Measurements from ENCODE around the gene CCDC136.

The CCDC136 gene

DNA sequence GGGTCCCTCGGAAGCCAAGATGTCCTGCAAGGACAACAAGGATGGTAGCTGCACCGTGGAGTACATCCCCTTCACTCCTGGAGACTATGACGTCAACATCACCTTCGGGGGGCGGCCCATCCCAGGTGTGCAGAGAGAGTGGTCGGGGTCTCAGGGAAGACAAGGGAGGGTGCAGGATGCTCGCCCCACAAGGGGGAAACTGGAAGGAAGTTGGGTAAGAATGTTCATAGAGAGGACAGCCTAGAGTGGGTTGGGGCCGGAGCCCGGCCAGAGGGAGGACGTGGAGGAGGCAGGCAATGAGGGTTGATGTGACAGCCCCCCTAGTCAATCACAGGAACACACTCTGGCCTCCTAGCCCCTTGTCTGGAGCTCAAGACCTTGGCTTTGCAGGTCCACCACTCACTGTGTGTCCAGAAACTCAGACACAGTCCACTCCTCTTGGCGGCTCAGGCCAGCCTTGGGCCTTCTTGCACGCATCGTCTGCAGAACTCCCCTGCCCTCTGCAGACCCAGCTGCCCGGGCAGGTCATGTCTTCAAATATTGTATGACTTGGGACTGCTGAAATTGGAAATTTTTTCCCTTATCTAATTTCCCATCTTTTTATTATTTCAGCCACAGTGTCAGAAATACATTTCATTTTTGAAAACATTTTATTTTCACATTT is 55.1 kb downstream of the CCDC136 start:
- no peak for DNase-seq

DNA sequence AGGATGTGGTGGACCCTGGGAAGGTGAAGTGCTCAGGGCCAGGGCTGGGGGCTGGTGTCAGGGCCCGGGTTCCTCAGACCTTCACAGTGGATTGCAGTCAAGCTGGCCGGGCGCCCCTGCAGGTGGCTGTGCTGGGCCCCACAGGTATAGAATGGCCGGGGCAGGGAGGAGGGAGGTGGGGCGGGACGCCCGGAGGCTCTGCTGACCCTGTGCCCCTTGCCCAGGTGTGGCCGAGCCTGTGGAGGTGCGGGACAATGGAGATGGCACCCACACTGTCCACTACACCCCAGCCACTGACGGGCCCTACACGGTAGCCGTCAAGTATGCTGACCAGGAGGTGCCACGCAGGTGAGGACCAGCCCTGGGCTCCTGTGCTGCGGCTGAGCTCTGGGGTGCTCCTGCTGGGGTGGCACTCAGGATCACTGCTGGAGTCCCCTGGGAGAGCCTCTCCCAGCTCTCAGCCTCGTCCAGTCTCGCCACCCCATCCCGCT is 56.0 kb downstream of the CCDC136 start:
- no peak for DNase-seq

DNA sequence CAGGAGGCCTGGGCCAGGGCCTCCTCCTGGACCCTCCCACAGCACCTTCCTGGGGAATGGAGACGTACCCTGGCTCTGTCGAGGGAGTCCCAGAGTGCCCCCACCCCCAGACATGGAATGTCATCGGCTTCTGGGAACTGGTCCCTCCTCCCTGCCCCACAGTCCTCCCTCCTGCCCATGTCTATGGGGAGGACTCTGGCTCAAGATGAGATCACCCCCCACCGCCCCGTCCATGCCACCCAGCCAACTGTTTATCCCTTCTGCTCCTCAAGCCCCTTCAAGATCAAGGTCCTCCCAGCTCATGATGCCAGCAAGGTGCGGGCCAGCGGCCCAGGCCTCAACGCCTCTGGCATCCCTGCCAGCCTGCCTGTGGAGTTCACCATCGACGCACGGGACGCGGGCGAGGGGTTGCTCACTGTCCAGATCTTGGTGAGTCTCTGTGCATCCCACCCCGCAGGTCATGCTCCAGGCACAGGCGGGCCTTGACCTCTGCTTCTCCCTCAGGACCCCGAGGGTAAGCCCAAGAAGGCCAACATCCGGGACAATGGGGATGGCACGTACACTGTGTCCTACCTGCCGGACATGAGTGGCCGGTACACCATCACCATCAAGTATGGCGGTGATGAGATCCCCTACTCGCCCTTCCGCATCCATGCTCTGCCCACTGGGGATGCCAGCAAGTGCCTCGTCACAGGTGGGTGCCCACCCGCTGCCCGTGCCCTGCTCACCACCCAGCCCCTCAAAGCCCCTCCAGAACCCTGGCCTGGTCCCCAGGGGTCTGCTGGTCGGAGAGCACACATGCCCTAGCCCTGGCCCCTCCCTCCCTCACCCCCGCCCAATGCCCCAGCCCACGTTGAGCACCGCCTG is 56.8 kb downstream of the CCDC136 start:
- no peak for DNase-seq

DNA sequence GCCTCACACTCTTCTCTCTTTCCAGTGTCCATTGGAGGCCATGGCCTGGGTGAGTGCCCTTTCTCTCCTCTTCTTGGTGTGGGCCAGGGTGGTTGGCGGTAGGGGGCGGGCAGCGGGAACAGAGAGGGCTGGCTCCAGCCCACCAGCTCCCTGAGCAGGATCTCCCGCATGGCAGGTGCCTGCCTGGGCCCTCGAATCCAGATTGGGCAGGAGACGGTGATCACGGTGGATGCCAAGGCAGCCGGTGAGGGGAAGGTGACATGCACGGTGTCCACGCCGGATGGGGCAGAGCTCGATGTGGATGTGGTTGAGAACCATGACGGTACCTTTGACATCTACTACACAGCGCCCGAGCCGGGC is 57.4 kb downstream of the CCDC136 start:
- no peak for DNase-seq

DNA sequence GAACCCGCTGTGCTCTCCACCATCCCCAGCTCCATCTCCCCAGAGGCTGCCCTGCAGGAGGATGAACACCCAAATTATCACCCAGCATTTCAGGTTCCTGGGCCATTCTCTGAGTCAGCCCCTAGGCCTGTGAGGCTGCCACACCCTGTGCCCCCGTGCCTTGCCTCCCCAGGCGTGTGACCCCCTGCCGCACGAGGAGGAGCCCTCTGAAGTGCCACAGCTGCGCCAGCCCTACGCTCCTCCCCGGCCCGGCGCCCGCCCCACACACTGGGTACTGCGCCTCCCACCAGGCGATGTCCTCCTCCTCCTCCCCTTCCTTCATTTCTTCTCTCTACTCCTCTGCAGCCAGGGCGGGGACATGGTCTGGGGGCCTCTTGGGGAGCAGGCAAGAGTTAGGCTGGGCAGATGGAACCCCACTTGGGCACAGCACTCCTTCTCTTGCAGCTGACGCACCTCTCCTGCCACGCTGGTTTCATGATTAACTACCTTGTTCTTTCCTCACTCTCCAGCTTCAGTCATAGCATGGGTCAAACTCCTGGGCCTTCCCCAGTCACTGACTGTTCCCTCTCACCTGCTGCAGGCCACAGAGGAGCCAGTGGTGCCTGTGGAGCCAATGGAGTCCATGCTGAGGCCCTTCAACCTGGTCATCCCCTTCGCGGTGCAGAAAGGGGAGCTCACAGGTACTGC is 58.2 kb downstream of the CCDC136 start:
- DNase-seq = no peak

DNA sequence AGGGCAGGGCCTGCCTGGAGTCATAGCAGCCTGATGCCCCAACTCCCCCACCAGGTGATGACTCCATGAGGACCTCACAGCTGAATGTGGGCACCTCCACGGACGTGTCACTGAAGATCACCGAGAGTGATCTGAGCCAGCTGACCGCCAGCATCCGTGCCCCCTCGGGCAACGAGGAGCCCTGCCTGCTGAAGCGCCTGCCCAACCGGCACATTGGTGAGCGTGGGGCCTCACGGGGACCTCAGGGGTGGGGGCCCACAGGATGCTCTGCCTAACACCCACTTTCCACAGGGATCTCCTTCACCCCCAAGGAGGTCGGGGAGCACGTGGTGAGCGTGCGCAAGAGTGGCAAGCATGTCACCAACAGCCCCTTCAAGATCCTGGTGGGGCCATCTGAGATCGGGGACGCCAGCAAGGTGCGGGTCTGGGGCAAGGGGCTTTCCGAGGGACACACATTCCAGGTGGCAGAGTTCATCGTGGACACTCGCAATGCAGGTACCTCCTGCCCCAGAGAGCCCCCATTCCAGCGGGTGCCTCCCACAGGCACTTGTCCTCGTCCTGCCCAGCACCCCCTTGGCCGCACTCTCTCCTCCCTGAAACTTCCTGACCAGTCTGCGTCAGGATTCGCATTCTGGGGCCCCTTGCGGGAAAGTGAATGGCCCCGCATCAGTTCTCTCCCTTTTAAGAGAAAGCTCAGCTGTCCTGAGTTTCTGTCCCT is 60.9 kb downstream of the CCDC136 start:
- DNase-seq = no peak

DNA sequence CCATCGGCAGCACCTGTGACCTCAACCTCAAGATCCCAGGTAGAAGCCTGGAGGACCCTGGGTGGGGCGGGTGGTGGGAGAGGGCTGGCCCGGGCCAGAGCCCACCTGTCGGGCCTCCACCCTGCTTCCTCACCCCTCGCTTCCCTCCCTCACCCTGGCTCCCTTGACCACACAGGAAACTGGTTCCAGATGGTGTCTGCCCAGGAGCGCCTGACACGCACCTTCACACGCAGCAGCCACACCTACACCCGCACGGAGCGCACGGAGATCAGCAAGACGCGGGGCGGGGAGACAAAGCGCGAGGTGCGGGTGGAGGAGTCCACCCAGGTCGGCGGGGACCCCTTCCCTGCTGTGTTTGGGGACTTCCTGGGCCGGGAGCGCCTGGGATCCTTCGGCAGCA is 62.0 kb downstream of the CCDC136 start:
- no peak for DNase-seq

DNA sequence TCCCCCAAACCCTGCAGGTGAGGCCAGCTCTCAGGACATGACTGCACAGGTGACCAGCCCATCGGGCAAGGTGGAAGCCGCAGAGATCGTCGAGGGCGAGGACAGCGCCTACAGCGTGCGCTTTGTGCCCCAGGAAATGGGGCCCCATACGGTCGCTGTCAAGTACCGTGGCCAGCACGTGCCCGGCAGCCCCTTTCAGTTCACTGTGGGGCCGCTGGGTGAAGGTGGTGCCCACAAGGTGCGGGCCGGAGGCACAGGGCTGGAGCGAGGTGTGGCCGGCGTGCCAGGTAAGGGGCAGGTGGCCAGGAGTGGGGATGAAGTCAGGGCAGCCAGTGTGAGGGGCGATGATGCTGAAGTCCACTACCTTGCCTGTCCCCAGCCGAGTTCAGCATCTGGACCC is 62.6 kb downstream of the CCDC136 start:
- no peak for DNase-seq

DNA sequence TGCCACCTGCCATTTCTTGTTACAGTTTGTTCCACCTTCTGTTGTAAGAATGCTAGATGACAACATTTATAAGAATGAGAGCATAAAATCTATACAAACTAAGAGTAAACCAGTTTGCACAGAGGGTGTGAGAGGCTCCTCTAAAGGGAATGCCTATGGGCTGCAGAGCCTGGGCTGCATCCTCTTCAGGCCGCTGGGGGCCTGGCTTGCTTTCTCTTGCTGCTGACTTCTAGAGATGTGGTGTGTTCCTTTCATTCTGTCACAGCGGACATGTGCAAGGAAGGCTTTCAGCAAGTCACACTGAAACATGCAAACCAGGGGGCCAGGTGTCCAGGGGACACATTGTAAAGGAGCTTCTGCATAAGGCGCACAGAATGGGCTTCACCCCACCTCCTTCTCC is 63.8 kb downstream of the CCDC136 start:
- no peak for DNase-seq

DNA sequence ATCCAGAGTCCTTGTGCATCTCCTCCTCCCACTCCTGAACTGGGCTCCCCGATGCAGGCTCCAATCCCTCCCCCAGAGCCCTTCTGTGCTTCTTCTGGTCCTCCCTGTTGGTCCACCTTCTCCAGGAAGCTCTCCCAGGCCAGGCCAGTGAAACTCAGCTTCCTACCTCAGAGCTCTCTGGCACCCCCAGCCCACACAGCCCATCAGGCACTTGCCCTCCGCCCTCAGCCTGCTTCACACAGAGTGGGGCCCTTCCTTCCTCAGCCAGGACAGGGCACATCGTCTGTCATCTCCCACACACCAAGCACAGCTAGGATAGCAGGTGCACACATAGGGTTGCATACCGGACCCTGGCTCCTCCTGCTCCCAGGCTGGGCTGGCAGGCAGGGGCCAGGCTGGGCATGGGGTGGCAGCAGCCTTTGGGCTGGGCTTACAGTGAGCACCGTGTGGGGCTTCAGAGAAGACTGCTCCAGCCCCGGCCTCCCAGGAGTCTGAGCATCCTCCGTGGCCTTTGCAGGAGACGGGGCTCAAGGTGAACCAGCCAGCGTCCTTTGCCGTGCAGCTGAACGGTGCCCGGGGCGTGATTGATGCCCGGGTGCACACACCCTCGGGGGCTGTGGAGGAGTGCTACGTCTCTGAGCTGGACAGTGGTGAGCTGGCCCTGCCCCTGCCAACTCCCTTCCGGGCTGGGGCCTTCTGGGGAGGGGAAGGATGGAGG is 64.4 kb downstream of the CCDC136 start:
- DNase-seq = no peak

DNA sequence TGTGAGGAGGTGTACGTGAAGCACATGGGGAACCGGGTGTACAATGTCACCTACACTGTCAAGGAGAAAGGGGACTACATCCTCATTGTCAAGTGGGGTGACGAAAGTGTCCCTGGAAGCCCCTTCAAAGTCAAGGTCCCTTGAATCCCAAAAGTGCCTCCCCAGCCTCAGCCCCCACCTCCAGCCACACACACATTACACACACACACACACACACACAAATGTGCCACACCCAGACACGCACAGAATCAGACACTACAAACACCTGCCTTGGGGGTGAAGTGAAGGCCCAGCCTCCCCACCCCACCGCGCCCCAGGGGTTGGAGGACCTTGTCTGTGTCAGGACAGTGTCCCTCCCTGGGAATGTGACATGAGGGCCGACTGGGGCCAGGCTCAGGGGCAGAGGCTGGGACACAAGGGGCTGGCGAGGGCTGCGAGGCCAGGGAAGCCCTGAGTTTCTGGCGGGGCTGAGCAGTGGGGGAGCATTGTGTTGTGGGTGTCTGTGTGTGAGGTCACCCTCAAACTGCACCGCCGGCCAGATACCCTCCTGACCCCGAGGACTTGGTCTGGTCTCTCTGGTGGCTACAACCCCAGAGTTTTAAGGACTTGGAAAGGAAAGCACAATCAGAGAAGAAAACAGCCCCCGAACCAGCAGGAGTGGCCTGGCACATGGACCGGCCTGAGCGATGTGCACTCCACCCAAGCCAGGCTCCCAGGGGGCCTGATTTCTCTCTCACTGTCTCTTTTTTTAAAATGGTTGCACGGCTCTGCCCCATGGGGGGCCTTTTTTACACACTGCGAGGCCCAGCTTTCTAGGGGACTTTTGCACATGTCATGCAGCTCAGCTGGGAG is 66.8 kb downstream of the CCDC136 start:
- no peak for DNase-seq

DNA sequence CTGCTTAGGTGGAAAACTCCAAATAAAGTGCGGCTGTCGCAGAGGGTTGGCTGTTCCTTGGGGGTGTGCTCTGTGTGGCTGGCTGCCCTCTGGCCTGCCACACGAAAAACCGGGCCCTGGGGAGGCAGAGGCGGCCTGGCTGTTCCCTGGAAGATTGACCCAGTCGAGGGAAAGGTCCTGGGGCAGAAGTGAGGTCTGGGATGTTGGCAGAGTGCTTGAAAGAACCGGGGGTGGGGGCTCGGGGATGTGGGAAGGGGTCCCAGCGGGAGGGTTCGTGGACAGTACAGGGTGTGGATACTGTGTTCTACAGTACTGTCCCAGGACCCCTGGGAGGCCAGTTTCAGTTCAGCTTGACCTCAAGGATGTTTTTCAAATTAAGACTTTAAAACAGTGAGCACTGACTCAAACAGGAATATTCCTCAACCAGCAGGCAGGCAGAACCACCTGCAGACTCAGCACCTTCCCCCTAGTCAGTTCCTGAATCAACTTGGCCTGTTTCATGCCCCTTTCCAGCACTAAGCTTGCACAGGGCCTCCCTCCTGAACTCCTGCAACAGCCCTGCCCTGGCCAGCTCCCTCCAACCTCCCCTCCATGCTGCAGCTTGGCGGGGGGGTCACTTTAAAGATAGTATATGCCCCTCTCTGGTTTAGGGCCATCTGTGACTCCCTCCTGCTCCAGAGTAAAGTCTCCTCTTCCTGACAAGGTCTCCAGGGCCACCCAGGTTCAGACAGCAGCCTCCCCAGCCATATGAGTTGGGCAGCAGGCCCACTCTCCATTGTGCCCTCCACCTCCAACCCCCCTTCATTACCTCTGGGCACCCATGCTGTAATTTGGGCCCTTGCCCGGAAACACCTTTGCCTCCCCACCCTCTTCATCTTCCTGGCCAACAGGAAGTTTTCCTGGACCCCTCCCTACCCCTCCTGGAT is 67.7 kb downstream of the CCDC136 start:
- DNase-seq = no peak

DNA sequence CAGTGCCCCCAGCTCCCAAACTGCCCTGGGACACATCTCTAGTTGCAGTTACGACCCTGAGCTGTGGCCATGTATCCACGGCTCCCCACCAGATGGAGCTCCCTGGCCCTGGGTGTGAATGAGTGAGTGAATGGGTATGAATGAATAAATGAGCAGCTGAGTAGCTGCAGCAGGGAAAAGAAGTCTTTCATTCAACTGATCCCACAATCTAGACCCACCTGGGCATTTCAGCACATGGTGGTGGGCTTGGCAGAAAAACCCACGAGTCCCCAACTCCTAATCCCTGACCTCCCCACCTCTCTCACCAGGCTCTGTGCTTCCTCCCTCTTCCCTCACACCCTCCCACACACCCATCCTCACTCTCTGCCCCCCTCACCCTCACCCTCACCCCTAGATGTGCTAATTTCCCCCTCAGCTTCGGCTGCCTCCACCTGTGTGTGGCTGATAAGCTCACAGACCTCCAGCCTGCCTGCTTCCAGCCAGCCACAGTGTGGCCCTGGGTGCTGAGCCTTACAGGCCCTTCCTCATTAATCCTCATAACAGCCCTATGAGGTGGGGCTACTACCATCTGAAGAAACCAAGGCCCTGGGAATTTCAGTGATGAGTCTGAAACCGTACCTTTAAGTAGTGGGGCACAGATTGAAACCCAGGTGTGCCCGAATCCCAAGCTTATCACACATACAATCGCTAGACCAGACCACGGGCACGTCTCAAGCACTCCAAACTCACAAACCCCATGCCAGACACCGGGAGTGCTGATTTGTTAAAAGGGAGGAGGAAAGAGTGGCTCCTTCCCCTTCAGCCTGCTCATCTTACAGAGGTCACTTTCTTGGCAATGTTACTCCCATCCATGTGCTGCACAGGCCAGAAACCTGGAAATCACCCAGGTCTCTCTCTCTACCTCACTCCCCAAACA is 68.6 kb downstream of the CCDC136 start:
- DNase-seq = peak; percentile 17

DNA sequence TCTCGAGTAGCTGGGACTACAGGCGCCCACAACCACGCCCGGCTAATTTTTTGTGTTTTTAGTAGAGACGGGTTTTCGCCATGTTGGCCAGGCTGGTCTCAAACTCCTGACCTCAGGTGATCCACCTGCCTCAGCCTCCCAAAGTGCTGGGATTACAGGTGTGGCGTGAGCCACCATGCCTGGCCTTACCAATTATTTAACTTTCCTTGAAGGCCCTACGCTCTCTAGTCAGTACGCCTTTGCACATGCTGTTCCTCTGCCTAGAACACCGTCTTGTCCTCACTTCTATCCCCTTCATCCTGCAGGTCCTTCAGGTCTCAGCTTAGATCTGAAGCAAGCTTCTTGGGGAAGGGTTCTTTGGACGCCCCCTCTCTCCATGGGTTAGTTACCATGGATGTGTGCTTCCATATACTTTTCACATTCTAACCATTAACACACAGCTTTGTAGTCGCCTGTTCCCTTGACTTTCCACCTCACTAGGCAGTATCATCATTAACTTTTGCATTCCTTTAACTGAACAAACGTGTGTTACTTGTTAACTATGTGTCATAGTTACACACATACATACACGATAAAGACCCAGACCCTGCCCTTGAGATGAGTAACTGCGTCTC is 70.3 kb downstream of the CCDC136 start:
- DNase-seq = no peak

DNA sequence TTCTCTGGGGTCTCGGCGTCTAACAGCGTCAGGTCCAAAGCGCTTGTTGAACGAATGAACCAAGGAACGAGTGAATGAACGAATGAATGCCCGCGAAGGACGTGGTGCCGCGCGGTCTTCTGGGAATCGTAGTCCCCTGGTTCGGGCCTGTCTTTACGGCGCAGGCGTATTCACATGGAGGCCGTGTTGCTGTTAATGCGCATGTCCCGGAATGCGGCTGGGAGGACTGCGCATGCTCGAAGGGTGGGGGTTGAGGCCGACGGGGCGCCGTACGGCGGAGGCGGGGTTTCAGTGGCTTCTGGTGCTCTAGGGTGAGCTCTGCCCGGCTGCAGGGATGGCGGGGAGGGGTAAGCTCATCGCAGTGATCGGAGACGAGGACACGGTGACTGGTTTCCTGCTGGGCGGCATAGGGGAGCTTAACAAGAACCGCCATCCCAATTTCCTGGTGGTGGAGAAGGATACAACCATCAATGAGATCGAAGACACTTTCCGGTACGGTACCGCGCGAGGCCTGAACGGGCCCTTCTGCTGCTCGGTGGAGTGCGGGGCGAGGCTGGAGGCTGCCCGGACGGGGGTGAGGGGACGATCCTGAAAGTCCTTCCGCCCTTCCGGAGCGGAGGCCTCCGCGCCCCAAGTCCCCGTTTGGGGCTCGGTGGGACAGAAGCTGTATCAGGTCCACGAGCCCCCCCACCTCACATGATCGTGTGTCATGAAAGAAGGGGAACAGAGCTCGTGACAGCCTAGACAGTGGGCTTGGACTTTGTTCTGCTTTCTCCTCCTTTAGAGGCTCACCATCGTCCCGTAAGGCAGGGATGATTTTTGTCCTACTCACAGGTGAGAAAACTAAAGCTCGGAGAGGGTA is 71.0 kb downstream of the CCDC136 start, which contains the start of gene ATP6V1F:
Gene ATP6V1F, plus strand, starts transcription at position 286 of the 862 bp plus-strand sequence. Its CDS starts 49 bp downstream, at position 335.
- DNase-seq = peak; percentile 99

DNA sequence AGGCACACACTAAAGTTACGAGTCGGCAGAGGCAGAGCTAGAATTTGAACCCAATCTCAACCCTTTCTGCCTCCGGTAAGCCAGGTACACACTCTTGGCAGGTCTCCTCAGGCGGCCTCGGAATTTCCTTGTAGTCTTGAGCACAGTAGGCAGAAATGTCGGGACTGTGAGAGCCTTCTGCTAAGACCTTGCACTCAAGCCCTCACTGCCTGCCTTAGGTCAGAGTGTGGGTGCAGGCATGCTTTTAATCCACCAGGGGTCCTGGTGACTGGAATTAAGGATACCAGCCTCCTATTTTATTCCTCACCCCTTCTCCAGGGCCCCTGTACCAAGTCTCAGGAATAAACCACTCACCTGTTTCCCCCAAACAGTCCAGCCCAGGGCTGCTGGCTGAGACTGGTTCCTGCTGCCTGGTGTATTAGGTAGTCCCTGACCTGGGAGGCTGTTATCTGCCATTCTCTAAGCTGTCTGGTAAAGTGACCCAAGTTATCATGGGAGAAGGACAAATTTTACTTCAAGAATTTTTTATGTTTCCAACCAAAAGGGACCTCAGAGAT is 71.7 kb downstream of the CCDC136 start:
- DNase-seq = peak; percentile 85

DNA sequence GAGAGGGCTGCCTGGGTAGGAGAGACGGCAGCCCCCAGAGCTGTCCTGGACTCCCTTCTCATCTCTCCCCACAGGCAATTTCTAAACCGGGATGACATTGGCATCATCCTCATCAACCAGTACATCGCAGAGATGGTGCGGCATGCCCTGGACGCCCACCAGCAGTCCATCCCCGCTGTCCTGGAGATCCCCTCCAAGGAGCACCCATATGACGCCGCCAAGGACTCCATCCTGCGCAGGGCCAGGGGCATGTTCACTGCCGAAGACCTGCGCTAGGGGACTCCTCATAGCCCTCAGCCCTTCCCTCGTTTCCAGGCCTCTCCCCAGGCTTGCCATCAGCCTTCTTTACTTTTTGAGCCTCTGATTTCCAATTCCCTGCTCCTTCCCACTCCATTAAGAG is 73.5 kb downstream of the CCDC136 start:
- no peak for DNase-seq
